GM18499 (cell line): Measurements from ENCODE around the gene PIGW.

Experiments used
- ATAC-seq: cut with Tn5 transposase; IDR thresholded peaks from one replicate; pipeline ENCODE4 v1.9.1; 2021; ENCODE audit warnings: moderate number of reproducible peaks; ENCODE audit not compliant: insufficient read depth, unreplicated experiment

PIGW gene

GRCh38 chr17:36534840-36535668, at the start of gene PIGW, which contains the start of gene MYO19:
Gene PIGW (plus strand): TSS chr17:36534987. CDS start chr17:36537102, 2,115 bp downstream.
Gene MYO19 (minus strand): TSS chr17:36534868. CDS start chr17:36532538, 2,330 bp downstream.
- no peak for ATAC-seq

GRCh38 chr17:36485027-36485426, 49.8 kb upstream of the PIGW start:
- no peak for ATAC-seq

GRCh38 chr17:36485805-36486203, 49.0 kb upstream of the PIGW start:
- no peak for ATAC-seq

GRCh38 chr17:36486204-36487194, 48.3 kb upstream of the PIGW start, which contains the start of gene ZNHIT3:
Gene ZNHIT3 (plus strand): TSS chr17:36486681. CDS start chr17:36486700, 19 bp downstream.
- peak; percentile 51 for ATAC-seq

GRCh38 chr17:36493956-36494355, 40.8 kb upstream of the PIGW start:
- no peak for ATAC-seq

GRCh38 chr17:36494674-36495073, 40.1 kb upstream of the PIGW start:
- no peak for ATAC-seq

GRCh38 chr17:36495076-36495578, 39.7 kb upstream of the PIGW start:
- ATAC-seq, result no peak

GRCh38 chr17:36496018-36496789, 38.6 kb upstream of the PIGW start:
- no peak for ATAC-seq

- ATAC-seq, result no peak
These were observed 36.6 kb upstream of the PIGW start for GRCh38 chr17:36498155-36498554.

GRCh38 chr17:36498560-36499300, 36.1 kb upstream of the PIGW start:
- no peak for ATAC-seq

- no peak for ATAC-seq
These were observed 34.0 kb upstream of the PIGW start for GRCh38 chr17:36500745-36501225.

- no peak for ATAC-seq
These were observed 33.4 kb upstream of the PIGW start for GRCh38 chr17:36501351-36501750.

- ATAC-seq, result no peak
These were observed 32.8 kb upstream of the PIGW start for GRCh38 chr17:36501963-36502362.

GRCh38 chr17:36503456-36504155, 31.2 kb upstream of the PIGW start:
- no peak for ATAC-seq

- no peak for ATAC-seq
These were observed 30.6 kb upstream of the PIGW start for GRCh38 chr17:36504156-36504545.

GRCh38 chr17:36505171-36505570, 29.6 kb upstream of the PIGW start:
- ATAC-seq, result no peak

- ATAC-seq, result no peak
These were observed 28.4 kb upstream of the PIGW start for GRCh38 chr17:36506249-36506826.

- no peak for ATAC-seq
These were observed 28.0 kb upstream of the PIGW start for GRCh38 chr17:36506831-36507230.
